ENCODE measurements around the gene SALL4. TPM values are rescaled to one million over a fixed set of nuclear protein-coding genes. Genes with fewer than 3 reads are reported as not detected.

The SALL4 gene
- total RNA-seq, 4 donors from 2014 or later: not detected

DNA sequence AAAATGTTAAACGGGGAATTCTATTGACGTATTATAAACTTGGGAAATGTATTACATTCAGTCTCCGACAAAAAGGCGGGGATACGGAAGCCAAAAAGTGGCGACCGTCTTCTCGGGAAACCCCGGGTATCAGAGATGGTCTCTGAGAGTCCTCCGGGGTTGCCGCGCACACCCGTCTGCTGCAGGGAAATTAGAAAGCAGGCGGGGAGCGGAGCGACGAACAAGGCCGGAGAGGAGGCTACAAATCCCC, 1.5 kb downstream of the SALL4 start:
- Histone ChIP-seq H3K27ac (replicated peaks in 1 of 4) (no peak overlapping the region), H3K4me3 (peak overlapping the region; percentile 40 to 56 (median 44)), H3K9me3 (no peaks in the 10 kb centered on the region), H3K4me1 (peaks cover 17 to 30% (median 26%) of the 10 kb centered on the region in 4 donors), H3K27me3 (peaks cover 0 to 53% (median 27%) of the 10 kb centered on the region in 4 donors), H3K36me3 (no peaks in the 10 kb centered on the region)
- TF ChIP-seq POLR2A (IDR thresholded peaks at IDR 0.05; ENCODE audit: low read depth) (no peak), CTCF (IDR thresholded peaks at IDR 0.05) (no peak), POLR2AphosphoS5 (IDR thresholded peaks at IDR 0.05) (no peak), EP300 (IDR thresholded peaks at IDR 0.05) (no peak)
- 0% methylated on average over 13 of the region's 18 CpGs for WGBS
- intact Hi-C loops (cut with DNase I): no loop called here
- DNase-seq (ENCODE audit: extremely low spot score): no peak

DNA sequence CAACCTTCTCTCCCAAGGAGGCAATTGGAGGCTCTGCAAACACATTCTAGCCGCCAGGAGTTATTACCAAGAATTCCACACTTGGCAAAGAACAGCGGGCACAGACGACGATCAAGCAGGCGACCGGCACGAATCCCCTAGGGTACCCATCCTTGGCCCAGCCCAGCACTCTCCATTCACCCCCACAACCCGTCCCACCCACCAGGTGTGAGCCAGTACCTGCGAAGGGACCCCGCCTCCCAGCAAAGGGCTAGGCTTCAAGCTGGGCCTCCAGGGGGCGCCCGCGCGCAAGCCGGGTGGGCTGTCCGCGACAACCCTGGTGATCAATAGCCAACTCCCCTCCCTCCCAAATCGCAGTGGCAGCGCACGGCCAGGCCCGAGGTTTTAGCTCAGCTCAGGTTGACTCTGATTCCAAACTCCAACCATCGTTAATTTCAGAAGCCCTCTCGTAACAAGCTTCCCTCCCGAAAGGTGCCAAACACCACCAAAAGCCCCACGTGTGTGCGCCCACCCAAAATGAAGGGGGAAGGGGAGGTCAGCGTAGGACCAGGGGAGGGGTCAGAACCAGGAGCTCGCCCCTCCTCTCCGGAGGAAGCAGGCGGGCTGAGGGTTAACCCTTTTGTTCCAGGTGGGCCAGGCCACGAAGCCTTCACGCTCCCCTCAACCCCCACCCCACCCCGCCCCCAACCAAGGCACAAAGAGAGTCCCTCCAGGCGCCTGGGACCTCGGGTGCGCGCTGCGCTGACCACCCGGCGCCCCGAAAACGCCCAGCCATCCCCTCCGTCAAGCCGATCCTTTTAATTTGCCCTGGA, 2.1 kb downstream of the SALL4 start:
- 1% methylated on average over 11 of the region's 44 CpGs for WGBS
- peak overlapping the region; percentile 40 to 56 (median 44) for H3K4me3 ChIP-seq
- intact Hi-C loops (cut with DNase I): no loop called here
- no peaks in the 10 kb centered on the region for H3K36me3 ChIP-seq
- H3K4me1 ChIP-seq: peaks cover 17 to 30% (median 26%) of the 10 kb centered on the region in 4 donors
- TF ChIP-seq CTCF (IDR thresholded peaks at IDR 0.05) (peak; percentile 35 to 78 (median 57)), POLR2A (IDR thresholded peaks at IDR 0.05; ENCODE audit: low read depth) (no peak)
- H3K9me3 ChIP-seq: no peaks in the 10 kb centered on the region
- no peak for DNase-seq (ENCODE audit: extremely low spot score)
- H3K27me3 ChIP-seq: peaks cover 0 to 53% (median 27%) of the 10 kb centered on the region in 4 donors
- H3K27ac ChIP-seq (replicated peaks in 1 of 4): no peak overlapping the region

GRCh38 chr20:51799401-51799860, 2.9 kb downstream of the SALL4 start:
- H3K27ac ChIP-seq (replicated peaks in 1 of 4): no peak overlapping the region
- intact Hi-C loops (cut with DNase I): loop anchor here (5.0 kb wide), 1 partner anchor 283 kb away; no protein-coding TSS in a partner anchor
- no peaks in the 10 kb centered on the region for H3K9me3 ChIP-seq
- DNase-seq (ENCODE audit: extremely low spot score): no peak
- TF ChIP-seq POLR2A (IDR thresholded peaks at IDR 0.05; ENCODE audit: low read depth): no peak
- TF ChIP-seq CTCF (IDR thresholded peaks at IDR 0.05): no peak
- TF ChIP-seq POLR2AphosphoS5 (IDR thresholded peaks at IDR 0.05): no peak
- TF ChIP-seq EP300 (IDR thresholded peaks at IDR 0.05): no peak
- peaks cover 17 to 30% (median 26%) of the 10 kb centered on the region in 4 donors for H3K4me1 ChIP-seq
- WGBS: 26% methylated on average over 10 of the region's 10 CpGs
- peaks cover 0 to 53% (median 27%) of the 10 kb centered on the region in 4 donors for H3K27me3 ChIP-seq
- no peak overlapping the region for H3K4me3 ChIP-seq
- H3K36me3 ChIP-seq: no peaks in the 10 kb centered on the region

DNA sequence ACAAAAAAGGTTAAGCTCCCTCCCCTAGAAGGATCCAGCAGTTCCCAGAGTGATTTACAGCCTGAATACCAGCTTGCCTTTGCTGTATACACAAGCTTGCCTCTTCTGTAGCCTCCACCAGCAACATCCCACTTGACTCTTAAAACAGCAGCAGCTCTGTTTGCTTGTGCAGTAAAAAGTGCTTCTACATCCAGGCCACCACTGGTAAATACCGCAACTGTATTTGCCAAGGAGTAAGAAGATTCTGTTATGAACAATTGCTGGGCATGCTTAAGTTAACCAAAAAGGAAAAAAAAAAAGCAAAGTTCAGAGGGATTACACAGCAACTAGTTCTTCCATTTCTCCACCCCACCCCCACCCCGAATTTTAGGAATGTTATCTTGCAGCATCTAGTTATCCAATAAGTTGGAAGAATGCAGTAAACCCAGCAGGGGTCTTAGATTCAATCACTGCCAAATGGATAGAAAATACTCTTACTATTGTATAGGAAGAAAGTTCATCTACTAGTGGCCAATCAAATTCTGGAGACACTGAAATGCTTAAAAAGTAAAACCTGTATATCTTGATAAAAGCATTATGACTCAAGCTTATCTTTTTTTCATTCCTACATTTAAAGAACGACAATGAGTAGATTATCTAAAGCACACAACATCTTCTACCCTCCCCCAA, 4.8 kb downstream of the SALL4 start:
- intact Hi-C loops (cut with DNase I): loop anchor here (5.0 kb wide), 1 partner anchor 285 kb away; no protein-coding TSS in a partner anchor
- WGBS: 50% methylated on average over 3 of the region's 3 CpGs
- DNase-seq (ENCODE audit: extremely low spot score): no peak
- no peak overlapping the region for H3K4me3 ChIP-seq
- H3K4me1 ChIP-seq: peaks cover 17 to 30% (median 26%) of the 10 kb centered on the region in 4 donors
- TF ChIP-seq POLR2A (IDR thresholded peaks at IDR 0.05; ENCODE audit: low read depth) (no peak), CTCF (IDR thresholded peaks at IDR 0.05) (no peak), POLR2AphosphoS5 (IDR thresholded peaks at IDR 0.05) (no peak), EP300 (IDR thresholded peaks at IDR 0.05) (no peak)
- no peaks in the 10 kb centered on the region for H3K9me3 ChIP-seq
- H3K27me3 ChIP-seq: peaks cover 0 to 56% (median 27%) of the 10 kb centered on the region in 4 donors
- H3K27ac ChIP-seq (replicated peaks in 1 of 4): no peak overlapping the region
- no peaks in the 10 kb centered on the region for H3K36me3 ChIP-seq

Data from esophagus muscularis mucosa (tissue), 4 donors.